OCI-LY1 (cell line): ENCODE results near the gene NCS1.

Experiments used
- EZH2 ChIP-seq: fragments of 200-600 bp; sonication (generic), shearing (Covaris generic); IDR thresholded peaks from 2 replicates; pipeline ENCODE4 v1.8.0; 2017; ENCODE audit warnings: borderline replicate concordance, mixed run types, mild to moderate bottlenecking, antibody characterized with exemption, low read length, moderate library complexity, mixed read lengths
- TF ChIP-seq, protein P1 (sequence below): fragments of 200-600 bp; sonication (generic), shearing (Covaris generic); IDR thresholded peaks from 2 replicates; pipeline ENCODE4 v1.5.1; 2017; ENCODE audit warnings: mild to moderate bottlenecking, antibody characterized with exemption, low read length, moderate library complexity, mixed read lengths

DNA sequence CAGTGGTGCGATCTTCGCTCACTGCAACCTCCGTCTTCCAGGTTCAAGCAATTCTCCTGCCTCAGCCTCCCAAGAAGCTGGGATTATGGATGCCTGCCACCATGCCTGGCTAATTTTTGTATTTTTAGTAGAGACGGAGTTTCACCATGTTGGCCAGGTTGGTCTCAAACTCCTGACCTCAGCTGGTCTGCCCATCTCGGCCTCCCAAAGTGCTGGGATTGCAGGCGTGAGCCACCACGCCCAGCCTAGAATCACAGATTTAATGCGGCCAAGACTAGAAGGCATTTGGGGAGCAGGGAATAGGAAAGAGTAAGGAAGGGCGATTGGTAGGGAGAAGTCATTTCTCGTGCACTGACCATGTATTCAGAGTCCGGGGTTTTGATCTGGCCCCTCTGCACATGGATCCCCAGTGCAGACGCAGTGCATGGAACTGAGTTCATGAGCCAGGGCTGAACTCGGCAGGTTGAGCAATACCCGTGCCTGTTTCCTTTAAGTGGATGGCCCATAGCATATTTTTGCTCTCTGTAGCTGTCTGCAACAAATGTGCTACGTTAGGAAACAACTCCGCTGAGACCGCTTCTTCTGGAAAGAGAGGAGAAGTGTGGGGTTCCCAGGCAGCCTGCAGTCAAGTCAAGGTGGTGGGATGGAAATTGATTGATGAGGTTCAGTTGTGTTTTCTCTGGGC is 90.0 kb downstream of the NCS1 start:
- TF ChIP-seq, protein P1, sequence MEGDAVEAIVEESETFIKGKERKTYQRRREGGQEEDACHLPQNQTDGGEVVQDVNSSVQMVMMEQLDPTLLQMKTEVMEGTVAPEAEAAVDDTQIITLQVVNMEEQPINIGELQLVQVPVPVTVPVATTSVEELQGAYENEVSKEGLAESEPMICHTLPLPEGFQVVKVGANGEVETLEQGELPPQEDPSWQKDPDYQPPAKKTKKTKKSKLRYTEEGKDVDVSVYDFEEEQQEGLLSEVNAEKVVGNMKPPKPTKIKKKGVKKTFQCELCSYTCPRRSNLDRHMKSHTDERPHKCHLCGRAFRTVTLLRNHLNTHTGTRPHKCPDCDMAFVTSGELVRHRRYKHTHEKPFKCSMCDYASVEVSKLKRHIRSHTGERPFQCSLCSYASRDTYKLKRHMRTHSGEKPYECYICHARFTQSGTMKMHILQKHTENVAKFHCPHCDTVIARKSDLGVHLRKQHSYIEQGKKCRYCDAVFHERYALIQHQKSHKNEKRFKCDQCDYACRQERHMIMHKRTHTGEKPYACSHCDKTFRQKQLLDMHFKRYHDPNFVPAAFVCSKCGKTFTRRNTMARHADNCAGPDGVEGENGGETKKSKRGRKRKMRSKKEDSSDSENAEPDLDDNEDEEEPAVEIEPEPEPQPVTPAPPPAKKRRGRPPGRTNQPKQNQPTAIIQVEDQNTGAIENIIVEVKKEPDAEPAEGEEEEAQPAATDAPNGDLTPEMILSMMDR = no peak
- no peak for TF ChIP-seq EZH2
